ENCODE results near the gene SAMD4A.

SAMD4A gene

GRCh38 chr14:54785136-54785777 lies 218.3 kb downstream of the SAMD4A start:
- no peak for TF ChIP-seq CTCF (IDR thresholded peaks at IDR 0.05; ENCODE audit: low read depth, low read length, missing control alignments)
- in situ Hi-C loops (cut with HindIII; ENCODE audit: low sequenced_read_pairs): no loop called here
- H3K4me3 ChIP-seq (ENCODE audit: low read depth, low read length): no peak overlapping the region
- DNase-seq (ENCODE audit: low read depth): no peak

- no peak for DNase-seq (ENCODE audit: low read depth)
- in situ Hi-C loops (cut with HindIII; ENCODE audit: low sequenced_read_pairs): no loop called here
- H3K4me3 ChIP-seq (ENCODE audit: low read depth, low read length): no peak overlapping the region
- no peak for TF ChIP-seq CTCF (IDR thresholded peaks at IDR 0.05; ENCODE audit: low read depth, low read length, missing control alignments)
These were observed 219.1 kb downstream of the SAMD4A start for GRCh38 chr14:54785778-54786770.

- no peak overlapping the region for H3K4me3 ChIP-seq (ENCODE audit: low read depth, low read length)
- in situ Hi-C loops (cut with HindIII; ENCODE audit: low sequenced_read_pairs): no loop called here
- TF ChIP-seq CTCF (IDR thresholded peaks at IDR 0.05; ENCODE audit: low read depth, low read length, missing control alignments): no peak
- DNase-seq (ENCODE audit: low read depth): no peak
These were observed 219.9 kb downstream of the SAMD4A start for GRCh38 chr14:54786838-54787237.

- DNase-seq (ENCODE audit: low read depth): no peak
- H3K4me3 ChIP-seq (ENCODE audit: low read depth, low read length): no peak overlapping the region
- no peak for TF ChIP-seq CTCF (IDR thresholded peaks at IDR 0.05; ENCODE audit: low read depth, low read length, missing control alignments)
These were observed 220.3 kb downstream of the SAMD4A start for GRCh38 chr14:54787261-54787660.

GRCh38 chr14:54788701-54789100 lies 221.8 kb downstream of the SAMD4A start:
- no peak for TF ChIP-seq CTCF (IDR thresholded peaks at IDR 0.05; ENCODE audit: low read depth, low read length, missing control alignments)
- no peak for DNase-seq (ENCODE audit: low read depth)
- H3K4me3 ChIP-seq (ENCODE audit: low read depth, low read length): no peak overlapping the region
- in situ Hi-C loops (cut with HindIII; ENCODE audit: low sequenced_read_pairs): no loop called here

More at GRCh38 chr14:54787261-54787660, 220.3 kb downstream of the SAMD4A start:
- in situ Hi-C loops (cut with HindIII; ENCODE audit: low sequenced_read_pairs): no loop called here

- TF ChIP-seq CTCF (IDR thresholded peaks at IDR 0.05; ENCODE audit: low read depth, low read length, missing control alignments): no peak
- in situ Hi-C loops (cut with HindIII; ENCODE audit: low sequenced_read_pairs): no loop called here
- DNase-seq (ENCODE audit: low read depth): no peak
- no peak overlapping the region for H3K4me3 ChIP-seq (ENCODE audit: low read depth, low read length)
These were observed 222.2 kb downstream of the SAMD4A start for GRCh38 chr14:54789166-54789565.
